ENCODE data around the gene OR51A7.

- TF ChIP-seq CTCF (IDR thresholded peaks at IDR 0.05) (no peak), POLR2A (IDR thresholded peaks at IDR 0.05) (no peak)
Observed at GRCh38 chr11:4886186-4886585, 17.4 kb upstream of the OR51A7 start.
